Stimulated activated CD8-positive, alpha-beta memory T cell treated with anti-CD3 and anti-CD28 coated beads, Interleukin-7, amount 100 ng/mL, for 4 hours (primary cell): Measurements from ENCODE around the gene FSD2.
"Not testable (repeated sequence)": the region's sequence is repeated elsewhere in the genome, so short reads cannot be mapped to it uniquely, and the experiment has no call there.

Source experiments
- DNase-seq, 2 donors: peaks; one replicate each; pipeline ENCODE4 v3.0.0-alpha.2; 2020; ENCODE audit warnings: low read depth in 2 of 2

Gene FSD2

DNA sequence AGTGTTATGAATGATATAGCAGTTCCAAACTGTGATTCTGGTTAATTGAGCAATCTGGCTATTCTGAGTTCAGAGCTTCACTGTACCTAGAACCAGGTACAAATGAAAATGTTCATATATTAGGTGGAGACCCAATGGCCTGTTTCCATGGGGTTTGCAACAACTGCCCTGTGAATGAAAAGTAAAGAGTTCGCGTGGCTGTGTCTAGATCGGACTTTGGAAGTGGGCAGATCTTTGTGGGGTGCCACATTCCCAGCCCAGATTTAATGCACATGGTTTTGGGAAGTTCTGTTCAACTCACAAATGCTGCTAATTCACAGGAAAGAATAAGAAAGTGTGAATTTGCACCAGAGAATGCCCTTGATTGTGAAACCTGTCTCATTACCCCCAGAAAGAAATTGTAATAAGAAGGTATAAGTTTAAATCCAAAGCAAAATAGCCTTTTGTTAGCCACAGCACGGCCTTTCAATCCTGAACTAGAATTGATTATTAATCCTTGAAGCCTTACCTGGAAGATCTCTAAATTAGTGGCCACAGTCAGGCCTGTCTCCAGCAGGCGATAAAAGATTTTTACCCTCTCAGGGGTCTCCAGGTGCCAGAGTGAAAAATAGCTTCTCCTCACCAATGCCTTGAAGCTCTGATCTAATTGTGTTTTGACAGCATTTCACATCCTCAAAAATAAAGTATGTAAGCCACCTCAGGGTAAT is 26.2 kb upstream of the FSD2 start:
- DNase-seq: no peak

DNA sequence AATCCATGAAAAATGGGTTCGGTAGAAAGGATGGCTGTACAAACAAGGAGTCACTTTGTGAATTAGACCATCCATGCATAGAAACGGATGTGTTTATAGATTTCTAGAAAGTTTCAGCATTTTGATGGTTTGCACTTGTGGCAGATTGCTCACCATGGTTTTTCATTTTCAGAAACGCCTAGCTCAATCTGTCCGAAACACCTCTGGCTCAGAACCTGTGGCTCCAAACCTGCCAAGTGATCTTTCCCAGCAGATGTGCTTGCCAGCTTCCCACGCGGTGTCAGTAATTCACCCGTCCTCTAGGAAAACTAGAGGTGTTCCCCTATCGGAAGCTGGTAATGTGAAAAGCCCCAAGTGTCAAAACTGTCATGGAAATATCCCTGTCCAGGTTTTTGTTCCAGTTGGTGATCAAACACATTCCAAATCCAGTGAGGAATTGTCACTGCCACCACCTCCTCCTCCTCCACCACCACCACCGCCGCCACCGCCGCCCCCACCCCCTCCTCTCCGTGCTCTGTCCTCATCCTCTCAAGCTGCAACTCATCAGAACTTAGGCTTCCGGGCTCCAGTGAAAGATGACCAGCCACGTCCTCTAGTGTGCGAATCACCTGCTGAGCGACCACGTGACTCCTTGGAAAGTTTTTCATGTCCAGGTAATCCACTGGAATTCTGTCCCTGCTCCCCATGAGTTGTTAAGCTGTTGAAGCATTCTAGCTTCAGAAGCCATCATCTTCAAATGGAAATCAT is 24.7 kb upstream of the FSD2 start:
- no peak for DNase-seq

DNA sequence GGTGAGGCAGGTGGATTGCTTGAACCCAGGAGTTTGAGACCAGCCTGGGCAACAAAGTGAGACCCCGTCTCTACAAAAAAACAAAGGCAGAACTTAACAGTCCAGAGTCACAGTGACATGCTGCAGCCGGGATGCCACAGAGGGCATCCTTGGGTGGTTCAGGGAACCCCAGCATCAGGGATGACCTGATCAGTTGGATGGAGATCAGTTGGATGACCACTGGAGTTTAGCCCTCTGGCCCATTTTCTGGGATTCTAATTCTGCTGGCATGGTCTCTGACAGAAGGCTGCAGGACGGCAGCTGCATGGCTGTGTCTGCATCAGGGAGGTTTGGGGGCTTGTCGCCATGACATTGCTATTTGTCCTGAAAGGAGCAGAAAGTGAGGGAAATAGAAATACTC is 23.4 kb upstream of the FSD2 start:
- DNase-seq: no peak

DNA sequence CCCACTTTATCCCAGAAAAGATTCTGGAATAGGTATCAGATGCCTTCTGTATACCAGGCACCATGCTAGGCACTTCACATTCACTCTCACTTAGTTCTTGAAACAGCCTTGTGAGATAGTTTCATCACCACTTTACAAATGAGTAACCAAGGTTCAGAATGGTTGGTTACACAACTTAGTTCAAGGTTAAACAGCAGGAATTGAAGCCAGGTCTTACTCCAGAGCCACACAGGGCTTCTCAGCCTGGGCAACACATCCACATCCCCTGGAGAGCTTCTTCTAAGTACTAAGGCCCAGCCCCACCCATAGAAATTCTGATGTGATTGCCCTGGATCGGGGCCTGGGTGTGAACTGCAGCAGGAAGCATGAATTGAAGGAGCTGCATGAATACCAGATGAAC is 22.2 kb upstream of the FSD2 start:
- DNase-seq: no peak

DNA sequence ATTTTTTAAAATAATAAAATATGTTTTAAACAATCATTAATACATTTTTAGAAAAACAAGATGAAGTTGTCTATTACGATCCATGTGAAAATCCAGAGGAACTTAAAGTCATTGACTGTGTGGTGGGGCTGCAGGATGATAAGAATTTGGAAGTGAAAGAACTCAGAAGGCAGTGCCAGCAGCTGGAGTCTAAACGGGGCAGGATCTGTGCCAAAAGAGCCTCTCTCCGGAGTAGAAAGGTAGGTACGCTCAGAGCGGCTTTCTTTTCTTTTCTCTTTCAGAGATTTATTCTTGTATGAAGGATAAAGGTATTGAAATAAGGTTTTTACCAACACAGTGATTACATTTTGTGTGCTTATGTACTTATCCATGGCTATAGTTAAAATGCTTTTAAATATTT is 17.2 kb upstream of the FSD2 start:
- DNase-seq: no peak

DNA sequence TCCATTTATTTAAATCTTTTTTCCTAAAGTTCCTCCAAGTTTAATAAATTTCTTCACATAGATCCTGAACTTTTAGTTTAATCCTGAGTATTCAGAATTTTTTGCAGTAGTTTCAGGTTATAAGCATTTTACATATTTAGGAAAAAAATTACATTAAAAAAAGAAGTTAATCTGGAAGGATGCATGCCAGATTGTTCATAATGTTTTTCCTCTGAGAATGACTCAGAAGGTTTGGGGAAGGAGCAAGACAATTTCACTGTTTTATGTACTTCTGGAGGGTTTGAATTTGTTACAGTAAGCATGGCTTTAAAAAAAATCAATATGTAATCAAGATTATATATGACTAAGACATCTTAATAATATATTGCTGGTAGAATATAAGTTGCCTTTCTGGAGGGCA is 16.0 kb upstream of the FSD2 start:
- DNase-seq: not testable (repeated sequence)

DNA sequence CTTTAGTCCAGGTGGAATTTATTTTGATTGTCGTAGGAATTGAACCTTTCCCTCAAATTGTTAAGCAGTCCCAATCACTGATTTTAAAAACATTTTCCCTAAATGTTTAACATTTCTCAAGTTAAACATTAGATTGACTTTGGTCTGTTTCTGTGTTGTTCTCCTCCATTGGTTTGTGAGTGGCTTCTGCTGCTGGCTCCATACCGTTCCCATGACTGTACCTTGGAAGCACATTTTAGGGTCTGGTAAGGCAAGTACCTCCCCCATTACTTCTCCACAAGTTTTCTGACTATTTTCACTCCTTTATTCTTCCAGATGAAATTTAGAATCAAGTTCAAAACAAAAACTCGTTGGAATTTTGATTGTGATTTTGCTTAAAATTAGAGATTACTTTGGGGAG is 15.5 kb upstream of the FSD2 start:
- DNase-seq: not testable (repeated sequence)

DNA sequence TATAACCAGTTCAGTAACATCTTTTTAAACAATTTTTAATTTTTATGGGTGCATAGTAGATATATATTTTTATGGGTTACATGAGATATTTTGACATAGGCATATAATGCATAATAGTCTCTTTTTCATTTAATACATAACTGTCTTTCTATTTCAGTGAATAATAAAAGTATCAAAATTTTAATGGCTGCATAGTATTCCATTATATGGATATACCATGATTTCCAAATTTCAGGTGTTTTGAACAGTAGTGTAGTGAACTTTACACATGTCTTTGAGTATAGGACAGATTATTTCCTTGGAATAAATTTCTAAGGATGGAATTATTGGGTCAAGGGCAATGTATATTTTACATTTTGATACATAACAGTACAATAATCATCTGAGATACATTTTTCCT is 14.3 kb upstream of the FSD2 start:
- no peak for DNase-seq

DNA sequence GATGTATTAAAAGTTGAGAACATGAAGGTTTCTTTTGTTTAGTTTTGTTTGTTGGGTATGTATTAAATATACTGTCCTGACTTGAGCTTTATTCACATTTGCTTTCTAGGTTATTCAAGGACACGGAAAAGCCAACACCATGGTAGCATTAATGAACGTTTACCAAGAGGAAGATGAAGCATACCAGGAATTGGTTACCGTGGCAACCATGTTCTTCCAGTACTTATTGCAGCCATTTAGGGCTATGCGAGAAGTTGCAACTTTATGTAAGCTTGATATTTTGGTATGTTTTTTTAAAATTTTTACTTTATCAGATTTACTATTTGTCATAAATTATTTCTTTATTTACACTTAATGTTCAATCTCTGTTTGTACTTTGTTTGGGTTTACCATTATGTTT is 7.1 kb upstream of the FSD2 start:
- DNase-seq: no peak

DNA sequence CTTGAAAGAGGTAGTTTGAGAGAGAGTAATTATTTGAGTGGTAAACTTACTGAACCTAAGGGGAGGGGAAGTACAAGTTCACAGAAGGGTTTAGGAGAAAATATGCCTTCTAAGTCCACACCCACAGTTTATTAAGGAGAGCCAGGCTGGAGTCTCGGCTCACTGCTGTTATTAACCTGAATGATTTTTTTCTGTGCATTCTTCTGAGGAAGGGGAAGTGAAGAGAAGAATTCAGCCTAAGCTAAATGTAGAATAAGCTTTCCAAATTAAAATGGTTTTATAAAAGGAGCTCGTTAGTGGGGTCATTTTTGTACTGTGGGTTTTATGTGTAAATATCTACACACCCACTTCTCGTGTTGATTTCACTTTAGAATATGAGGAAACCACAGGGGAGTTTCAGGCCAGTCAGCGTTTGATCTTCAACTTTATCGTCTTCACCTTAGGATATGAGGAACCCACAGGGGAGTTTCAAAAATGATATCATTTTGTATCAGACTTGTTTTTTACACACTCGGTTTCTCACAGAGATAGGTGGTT is 5.1 kb upstream of the FSD2 start:
- DNase-seq: peak; percentile 14 to 40

DNA sequence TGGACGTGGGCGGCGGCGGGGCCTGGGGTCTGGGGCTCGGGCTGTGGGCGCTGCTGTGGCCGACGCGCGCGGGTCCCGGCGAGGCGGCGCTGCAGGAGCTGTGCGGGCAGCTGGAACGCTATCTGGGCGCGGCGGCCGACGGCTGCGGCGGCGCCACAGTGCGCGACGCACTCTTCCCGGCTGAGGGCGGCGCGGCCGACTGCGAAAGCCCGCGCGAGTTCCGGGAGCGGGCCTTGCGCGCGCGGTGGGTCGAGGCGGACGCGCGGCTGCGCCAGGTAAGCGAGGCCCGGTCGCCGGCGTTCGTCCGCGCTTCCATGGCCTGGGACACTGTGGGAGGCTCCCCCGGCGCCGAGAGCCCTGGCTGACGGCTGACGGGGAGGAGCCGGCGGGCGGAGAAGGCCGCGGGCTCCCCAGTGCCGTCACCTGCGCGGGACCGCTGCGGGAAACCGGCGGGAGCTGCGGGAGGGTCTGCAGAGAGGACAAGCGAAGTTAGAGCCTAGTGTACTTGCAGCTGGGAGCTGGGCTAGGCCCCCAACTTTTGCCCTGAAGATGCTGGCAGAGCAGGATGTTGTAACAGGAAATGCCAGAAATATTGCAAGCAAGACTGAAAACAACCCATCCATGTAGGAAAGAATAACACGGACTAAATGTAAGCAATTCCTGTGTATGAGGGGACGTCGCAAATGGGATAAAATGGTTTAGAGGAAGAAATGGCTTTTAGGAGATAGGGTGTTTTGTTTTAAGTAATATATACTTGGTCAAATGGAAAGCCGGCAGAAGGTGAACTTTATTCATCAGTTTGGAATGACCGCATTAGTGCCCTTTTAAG is 4.4 kb upstream of the FSD2 start:
- no peak for DNase-seq

DNA sequence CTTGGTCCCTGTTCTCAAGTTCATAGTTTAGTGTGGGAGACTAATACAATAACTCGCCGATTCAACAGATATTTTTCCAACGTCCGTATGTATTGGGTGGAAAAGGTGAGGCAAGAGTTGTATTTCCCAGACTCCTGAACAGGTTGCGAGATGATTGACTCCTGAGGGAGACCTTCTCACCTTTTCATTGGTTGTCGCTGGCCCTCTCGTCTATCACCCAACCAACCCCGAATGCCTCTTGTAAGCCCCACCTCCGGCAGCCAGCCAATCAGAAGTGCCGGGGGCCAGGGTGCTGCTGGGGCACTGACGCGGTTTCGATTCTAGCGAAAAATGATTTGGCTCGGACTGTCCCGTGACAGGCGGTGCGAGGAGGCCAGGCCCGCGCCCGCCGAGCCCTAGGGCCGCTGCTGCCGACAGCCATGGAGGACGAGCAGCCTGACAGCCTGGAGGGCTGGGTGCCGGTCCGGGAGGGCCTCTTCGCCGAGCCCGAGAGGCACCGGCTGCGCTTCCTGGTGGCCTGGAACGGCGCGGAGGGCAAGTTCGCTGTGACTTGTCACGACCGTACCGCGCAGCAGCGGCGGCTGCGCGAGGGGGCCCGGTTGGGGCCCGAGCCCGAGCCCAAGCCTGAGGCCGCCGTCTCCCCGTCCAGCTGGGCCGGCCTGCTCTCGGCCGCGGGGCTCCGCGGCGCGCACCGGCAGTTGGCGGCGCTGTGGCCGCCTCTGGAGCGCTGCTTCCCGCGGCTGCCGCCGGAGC is 3.6 kb upstream of the FSD2 start, which contains the start of gene WHAMM:
TSS of gene WHAMM (plus strand) at position 321 of the 753 bp plus-strand sequence. CDS start at position 420, 99 bp downstream.
- peak; percentile 92 for DNase-seq

DNA sequence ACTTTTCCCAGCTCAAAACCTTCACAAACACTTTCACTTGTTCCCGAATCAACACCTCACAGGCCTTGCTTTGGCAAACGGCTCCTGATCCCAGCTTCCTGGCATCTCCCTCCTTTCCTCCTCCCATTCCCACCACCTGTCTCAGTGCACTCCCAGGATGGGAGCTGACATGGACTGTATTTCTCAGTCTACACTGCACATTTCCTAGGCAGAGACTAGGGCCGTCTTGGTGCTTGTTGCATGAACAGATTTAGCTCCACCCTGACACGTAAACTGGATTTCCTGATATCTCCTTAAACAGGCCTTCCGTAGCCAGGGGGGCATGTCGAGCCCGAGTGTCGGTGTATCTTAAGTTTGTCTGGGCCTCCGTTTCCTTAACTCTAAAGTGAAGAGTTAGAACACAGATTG is 2.8 kb upstream of the FSD2 start:
- DNase-seq: no peak

DNA sequence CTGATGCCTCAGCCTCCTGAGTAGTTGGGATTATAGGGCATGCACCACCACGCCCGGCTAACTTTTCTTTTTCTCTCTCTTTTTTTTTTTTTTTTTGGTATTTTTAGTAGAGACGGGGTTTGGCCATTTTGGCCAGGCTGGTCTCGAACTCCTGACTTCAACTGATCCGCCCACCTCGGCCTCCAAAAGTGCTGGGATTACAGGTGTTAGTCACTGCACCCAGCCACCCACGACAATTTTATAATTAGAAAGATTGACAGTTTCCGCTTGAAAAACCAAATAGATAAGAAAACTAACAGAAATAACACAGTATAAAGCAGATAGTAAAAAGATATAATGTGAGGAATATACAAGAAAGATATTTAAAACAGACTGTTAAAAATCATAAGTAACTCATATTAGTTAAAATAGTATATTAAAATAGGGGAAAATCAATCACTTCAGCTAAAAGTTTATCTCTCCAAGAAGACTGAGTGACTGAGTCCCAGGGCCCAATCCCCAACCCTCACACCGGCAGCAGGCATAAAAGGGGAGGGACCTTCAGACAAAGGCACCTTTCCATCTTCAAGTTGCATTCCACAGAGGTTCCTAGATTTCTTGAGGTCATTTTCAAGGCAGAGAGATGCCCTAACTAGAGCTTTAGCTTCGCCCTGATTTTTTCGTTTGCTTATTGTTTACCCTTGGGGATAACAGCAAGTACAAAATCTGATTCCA is 2.2 kb upstream of the FSD2 start:
- DNase-seq: no peak

DNA sequence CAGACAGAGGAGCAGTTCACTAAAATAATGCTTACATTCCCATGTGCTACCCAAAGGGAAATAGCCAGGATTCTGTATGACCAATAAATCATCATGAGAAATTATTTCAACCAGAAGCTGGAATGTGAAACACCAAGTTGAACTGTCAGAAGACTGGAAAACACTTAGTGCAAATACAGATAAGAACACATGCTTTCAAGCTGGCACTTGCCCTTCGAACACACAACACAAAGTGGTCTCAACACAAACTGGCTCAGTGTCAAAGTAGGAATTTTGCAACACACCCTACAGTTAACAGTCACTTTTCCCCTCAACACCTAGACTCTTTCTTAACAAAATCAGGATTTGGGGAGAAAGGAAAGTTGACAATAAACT is 1.3 kb downstream of the FSD2 start:
- no peak for DNase-seq

DNA sequence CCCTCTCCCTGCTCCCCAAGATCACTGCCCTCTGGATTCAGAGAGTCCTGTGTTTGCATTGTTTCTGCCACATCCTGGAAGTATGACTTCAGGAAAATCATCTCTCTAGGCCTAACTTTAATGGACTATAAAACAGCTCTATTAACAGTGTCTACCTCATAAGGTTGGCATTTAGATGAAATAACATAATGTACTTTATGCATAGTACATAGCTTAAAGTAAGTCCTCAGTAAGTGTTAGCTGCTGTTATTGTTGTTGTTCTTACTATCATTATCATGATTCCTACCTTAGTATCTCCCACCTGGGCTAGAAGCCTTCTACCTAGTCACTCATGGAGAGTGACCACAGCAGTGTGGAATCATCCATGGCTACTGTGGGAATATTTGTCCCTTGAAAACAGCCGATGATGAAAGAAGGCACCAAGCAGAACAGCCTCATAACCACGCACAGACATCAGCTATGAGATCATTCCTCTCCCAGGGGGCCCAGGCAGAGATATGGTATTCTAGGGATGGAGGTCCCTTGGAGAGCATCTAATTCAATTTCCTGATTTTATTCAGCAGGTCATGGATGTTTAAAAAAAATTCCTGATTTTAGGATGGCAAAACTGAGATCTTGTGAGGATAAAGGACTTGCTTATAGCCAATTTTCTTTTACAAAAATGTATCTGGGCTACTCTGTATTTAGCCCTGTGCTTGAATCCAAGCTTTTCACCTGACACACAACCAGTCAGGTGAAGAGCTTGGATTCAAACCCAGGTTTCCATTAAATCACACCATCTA is 1.9 kb downstream of the FSD2 start:
- DNase-seq: no peak

DNA sequence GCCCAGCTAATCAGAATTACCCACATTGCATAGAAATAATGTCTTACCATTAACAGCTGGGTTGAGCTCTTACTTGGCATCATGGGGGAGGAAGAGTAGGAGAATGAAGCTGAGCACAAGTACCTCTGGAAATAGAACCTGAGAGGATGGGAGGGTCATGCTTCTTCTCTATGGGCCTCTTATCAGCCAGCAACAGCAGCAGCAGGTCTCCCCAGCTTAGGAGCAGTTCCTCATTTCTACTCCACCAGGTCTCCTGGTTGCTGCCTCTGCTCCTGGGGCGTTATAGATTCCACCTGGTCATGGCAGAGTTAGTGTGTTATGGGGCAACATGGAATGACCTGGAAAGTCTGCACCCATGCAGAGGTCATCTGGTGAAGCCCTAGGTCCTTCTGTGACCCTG is 3.4 kb downstream of the FSD2 start:
- no peak for DNase-seq

DNA sequence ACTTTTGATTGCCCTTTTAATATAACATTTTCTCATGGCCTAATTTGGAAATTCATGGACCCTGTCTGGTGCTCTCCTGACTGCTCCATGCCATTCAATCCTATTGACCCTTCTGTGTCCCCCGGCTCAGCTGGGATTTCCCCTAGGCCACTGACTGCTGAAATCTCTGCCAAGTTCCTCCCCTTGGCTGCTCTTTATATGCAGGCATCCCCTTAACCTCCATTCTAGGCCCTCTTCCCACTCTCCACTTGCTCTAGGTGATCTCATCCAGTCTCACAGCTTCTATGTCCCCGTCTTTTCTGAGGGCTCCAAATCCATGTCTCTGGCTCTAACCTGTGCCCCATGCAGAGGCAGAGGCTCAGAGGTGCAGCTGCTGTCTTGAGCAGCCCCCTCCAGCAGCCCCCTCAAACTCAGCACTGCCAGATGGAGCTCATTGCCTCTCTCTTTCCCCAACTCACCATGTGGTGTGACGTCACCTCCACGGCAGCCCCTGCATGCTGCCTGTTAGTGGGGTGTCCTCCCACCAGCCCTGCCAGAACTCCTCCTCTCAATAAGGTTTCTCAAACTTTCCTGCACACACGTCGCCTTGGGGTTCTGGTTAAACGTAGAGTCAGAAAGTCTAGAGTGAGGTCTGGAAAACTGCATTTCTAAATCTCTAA is 6.6 kb downstream of the FSD2 start:
- no peak for DNase-seq

DNA sequence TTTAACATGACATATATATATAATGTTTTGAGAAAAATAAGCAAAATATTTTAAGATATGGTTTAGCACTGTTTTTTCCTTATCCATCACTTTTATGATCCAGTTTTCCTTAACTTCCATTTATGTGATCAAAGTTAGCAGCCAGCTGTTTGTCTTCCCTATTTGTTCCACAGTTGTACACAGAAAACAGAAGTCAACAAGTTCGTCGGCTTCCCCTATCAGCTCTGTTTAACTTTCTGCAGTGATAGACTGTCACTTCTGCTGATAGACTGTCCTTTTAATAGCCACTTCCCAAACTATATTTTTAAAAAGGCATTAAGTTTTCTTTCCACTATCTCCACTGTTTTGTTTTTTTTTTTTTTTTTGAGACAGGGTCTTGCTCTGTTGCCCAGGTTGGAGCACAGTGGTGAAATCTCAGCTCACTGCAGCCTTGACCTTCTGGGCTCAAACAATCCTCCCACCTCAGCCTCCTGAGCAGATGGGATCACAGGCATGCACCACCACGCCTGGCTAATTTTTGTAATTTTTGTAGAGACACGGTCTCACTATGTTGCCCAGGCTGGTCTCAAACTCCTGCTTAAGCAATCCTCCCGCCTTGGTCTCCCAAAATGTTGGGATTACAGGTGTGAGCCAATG is 7.2 kb downstream of the FSD2 start:
- no peak for DNase-seq
